Gastrocnemius medialis (tissue), 4 donors: Measurements from ENCODE around the gene TBC1D2.

Experiments
- POLR2A ChIP-seq, 2 donors: fragments of 450-650 bp; IDR thresholded peaks; one replicate each; pipeline ENCODE4 v1.6.1; 2017; ENCODE audit warnings: antibody characterized with exemption in 2 of 2, mild to moderate bottlenecking in 2 of 2, moderate library complexity in 2 of 2
- TF ChIP-seq, protein P1 (sequence below), 5 experiments: fragments of 450-650 bp in 3 of 5; fragments of 200-600 bp in 2 of 5; sonication (generic) in 2 of 5; IDR thresholded peaks in 4 of 5; conservative IDR thresholded peaks in 1 of 5; 1 replicate in 4 of 5; 2 replicates in 1 of 5; pipeline ENCODE4 v1.5.1; 2016 to 2019; ENCODE audit warnings: antibody characterized with exemption in 5 of 5, mild to moderate bottlenecking in 3 of 5, moderate library complexity in 3 of 5

DNA sequence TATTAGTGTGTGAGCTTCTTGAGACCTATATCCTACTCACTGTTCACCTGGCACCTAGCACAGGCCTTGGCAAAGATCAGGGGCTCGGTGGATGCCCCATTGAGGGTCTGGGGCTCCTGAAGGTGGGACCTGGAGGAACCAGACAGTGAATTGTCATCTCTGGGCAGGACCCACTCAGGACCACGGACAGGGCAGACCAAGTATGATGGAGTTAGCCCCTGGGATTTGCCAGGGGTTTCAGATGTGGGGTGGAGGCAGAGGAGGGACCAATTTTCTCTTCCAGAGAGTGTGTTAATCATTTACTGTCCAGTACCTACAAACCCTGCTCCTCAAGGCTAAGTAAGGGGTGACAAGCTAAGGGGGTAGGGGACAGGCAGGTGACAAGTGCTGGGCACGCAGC, 29.3 kb upstream of the TBC1D2 start:
- TF ChIP-seq, protein P1, sequence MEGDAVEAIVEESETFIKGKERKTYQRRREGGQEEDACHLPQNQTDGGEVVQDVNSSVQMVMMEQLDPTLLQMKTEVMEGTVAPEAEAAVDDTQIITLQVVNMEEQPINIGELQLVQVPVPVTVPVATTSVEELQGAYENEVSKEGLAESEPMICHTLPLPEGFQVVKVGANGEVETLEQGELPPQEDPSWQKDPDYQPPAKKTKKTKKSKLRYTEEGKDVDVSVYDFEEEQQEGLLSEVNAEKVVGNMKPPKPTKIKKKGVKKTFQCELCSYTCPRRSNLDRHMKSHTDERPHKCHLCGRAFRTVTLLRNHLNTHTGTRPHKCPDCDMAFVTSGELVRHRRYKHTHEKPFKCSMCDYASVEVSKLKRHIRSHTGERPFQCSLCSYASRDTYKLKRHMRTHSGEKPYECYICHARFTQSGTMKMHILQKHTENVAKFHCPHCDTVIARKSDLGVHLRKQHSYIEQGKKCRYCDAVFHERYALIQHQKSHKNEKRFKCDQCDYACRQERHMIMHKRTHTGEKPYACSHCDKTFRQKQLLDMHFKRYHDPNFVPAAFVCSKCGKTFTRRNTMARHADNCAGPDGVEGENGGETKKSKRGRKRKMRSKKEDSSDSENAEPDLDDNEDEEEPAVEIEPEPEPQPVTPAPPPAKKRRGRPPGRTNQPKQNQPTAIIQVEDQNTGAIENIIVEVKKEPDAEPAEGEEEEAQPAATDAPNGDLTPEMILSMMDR (IDR thresholded peaks at IDR 0.05 in 4 of 5, conservative IDR thresholded peaks at IDR 0.05 in 1 of 5): no peak
- no peak for TF ChIP-seq POLR2A (IDR thresholded peaks at IDR 0.05)
